Colonic mucosa (tissue), 4 donors: ENCODE results near the gene SMIM5. TPM values are rescaled to one million over a fixed set of nuclear protein-coding genes. Genes with fewer than 3 reads are reported as not detected.

Experiments
- DNase-seq: peaks from one replicate; pipeline ENCODE4 v3.0.0-alpha.2; 2020
- H3K27ac ChIP-seq: fragments of 200-600 bp; one replicate; pipeline ENCODE4 v1.8.0; 2021
- H3K27me3 ChIP-seq: fragments of 200-600 bp; one replicate; pipeline ENCODE4 v1.8.0; 2021
- H3K36me3 ChIP-seq: fragments of 200-600 bp; one replicate; pipeline ENCODE4 v1.8.0; 2021
- H3K4me1 ChIP-seq: fragments of 200-600 bp; one replicate; pipeline ENCODE4 v1.8.0; 2021; ENCODE audit warnings: mild to moderate bottlenecking
- H3K4me3 ChIP-seq: fragments of 200-600 bp; one replicate; pipeline ENCODE4 v1.8.0; 2021
- H3K9ac ChIP-seq, 2 donors: one replicate each; pipeline ENCODE4 v1.7.0; 2013; ENCODE audit warnings: control low read depth in 2 of 2, low read depth in 2 of 2, low read length in 2 of 2
- H3K9me3 ChIP-seq: fragments of 200-600 bp; one replicate; pipeline ENCODE4 v1.8.0; 2021
- CTCF ChIP-seq: fragments of 200-600 bp; IDR thresholded peaks from one replicate; pipeline ENCODE4 v1.8.0; 2022; ENCODE audit warnings: antibody characterized with exemption, mild to moderate bottlenecking
- intact Hi-C: fragments of 100-400 bp; cut with DNase I; formaldehyde crosslinking; loops from one replicate; pipeline ENCODE4 v1.14.1; 2022
- total RNA-seq, 2 donors: library from RNA; stranded (reverse); fragmentation: NEBNext Ultra II Directional in 1 of 2; extraction: Animal tissue kit (Norgen Biotek cat#: 25700) in 1 of 2; gene quantifications; one replicate each; pipeline ENCODE4 v1.2.1, GENCODE V29; 2021
- donor health status: healthy.
- donor health status: DM: no; HTN: no; CAD: no.
- donor health status: DM: no; HTN: no; CAD: no.

The SMIM5 gene
- total RNA-seq, 2 donors from 2014 or later = 5.1 to 39.9 TPM

GRCh38 chr17:75639771-75640555 is 6.7 kb downstream of the SMIM5 start:
- intact Hi-C loops = no loop called here
- peaks cover 9% of the 10 kb centered on the region for H3K4me1 ChIP-seq

GRCh38 chr17:75640556-75641119 is 7.4 kb downstream of the SMIM5 start:
- Histone ChIP-seq H3K36me3 (no peaks in the 10 kb centered on the region), H3K4me3 (no peak overlapping the region), H3K9me3 (no peaks in the 10 kb centered on the region), H3K27ac (no peak overlapping the region), H3K9ac (peak overlapping the region in 1 of 2 donors; percentile 8), H3K27me3 (no peaks in the 10 kb centered on the region), H3K4me1 (peaks cover 9% of the 10 kb centered on the region)
- no peak for DNase-seq
- TF ChIP-seq CTCF = no peak
- intact Hi-C loops = no loop called here

More at GRCh38 chr17:75639771-75640555, 6.7 kb downstream of the SMIM5 start:
- Histone ChIP-seq H3K9me3 (no peaks in the 10 kb centered on the region), H3K9ac (peak overlapping the region in 1 of 2 donors; percentile 8), H3K4me3 (no peak overlapping the region), H3K27me3 (no peaks in the 10 kb centered on the region), H3K27ac (no peak overlapping the region), H3K36me3 (no peaks in the 10 kb centered on the region)
- peak; percentile 82 for DNase-seq
- TF ChIP-seq CTCF = peak; percentile 30

- no peak for DNase-seq
- no peak for TF ChIP-seq CTCF
- no peaks in the 10 kb centered on the region for H3K9me3 ChIP-seq
- intact Hi-C loops = no loop called here
- peaks cover 9% of the 10 kb centered on the region for H3K4me1 ChIP-seq
- no peaks in the 10 kb centered on the region for H3K27me3 ChIP-seq
- no peak overlapping the region for H3K27ac ChIP-seq
- no peak overlapping the region for H3K4me3 ChIP-seq
- no peaks in the 10 kb centered on the region for H3K36me3 ChIP-seq
- H3K9ac ChIP-seq = no peak overlapping the region
Measured at GRCh38 chr17:75641343-75641742, 8.1 kb downstream of the SMIM5 start.

- Histone ChIP-seq H3K9me3 (no peaks in the 10 kb centered on the region), H3K27ac (peak overlapping the region; percentile 56), H3K4me1 (peaks cover 7% of the 10 kb centered on the region), H3K9ac (peak overlapping the region; percentile 26 to 35), H3K36me3 (no peaks in the 10 kb centered on the region), H3K4me3 (no peak overlapping the region), H3K27me3 (no peaks in the 10 kb centered on the region)
- DNase-seq = peak; percentile 76
- TF ChIP-seq CTCF = no peak
- intact Hi-C loops = no loop called here
Measured at GRCh38 chr17:75642182-75642783, 9.0 kb downstream of the SMIM5 start.

GRCh38 chr17:75642784-75643642 is 9.8 kb downstream of the SMIM5 start:
- Histone ChIP-seq H3K27me3 (no peaks in the 10 kb centered on the region), H3K36me3 (no peaks in the 10 kb centered on the region), H3K4me1 (peaks cover 3% of the 10 kb centered on the region), H3K9ac (peak overlapping the region; percentile 26 to 35), H3K27ac (peak overlapping the region; percentile 56), H3K9me3 (no peaks in the 10 kb centered on the region), H3K4me3 (no peak overlapping the region)
- intact Hi-C loops = no loop called here
- DNase-seq = peak; percentile 49
- TF ChIP-seq CTCF = no peak
